Mesenchymal stem cell (in vitro differentiated cells and primary cell): ENCODE measurements around the gene NFE2L1.
A peak's percentile ranks its signal among the peaks of the same experiment; 100 is the strongest.

Source experiments
- DNase-seq: peaks from one replicate; pipeline ENCODE4 v3.0.0-alpha.2; 2013
- H2AFZ ChIP-seq: one replicate; pipeline ENCODE4 v1.6.1; 2013; ENCODE audit warnings: low read depth, mild to moderate bottlenecking, control low read depth, inconsistent platforms, low read length, moderate library complexity
- H2AK5ac ChIP-seq: 2 replicates; pipeline ENCODE4 v1.6.1; 2013; ENCODE audit warnings: low read length, moderate library complexity, mild to moderate bottlenecking, inconsistent platforms; ENCODE audit not compliant: severe bottlenecking
- H2BK120ac ChIP-seq: one replicate; pipeline ENCODE4 v1.6.1; 2013; ENCODE audit warnings: low read depth, mild to moderate bottlenecking, inconsistent platforms, low read length, moderate library complexity
- H2BK12ac ChIP-seq, 2 experiments: one replicate each; pipeline ENCODE4 v1.6.1; 2013; ENCODE audit warnings: inconsistent platforms in 2 of 2, low read length in 2 of 2, mild to moderate bottlenecking in 2 of 2, moderate library complexity in 2 of 2, control low read depth in 1 of 2
- H2BK15ac ChIP-seq: one replicate; pipeline ENCODE4 v1.6.1; 2013; ENCODE audit warnings: mild to moderate bottlenecking, low read depth, inconsistent platforms; ENCODE audit not compliant: poor library complexity, severe bottlenecking
- H2BK5ac ChIP-seq: 2 replicates; pipeline ENCODE4 v1.6.1; 2013; ENCODE audit warnings: low read depth, mild to moderate bottlenecking, low read length, control low read depth, inconsistent platforms; ENCODE audit not compliant: poor library complexity, severe bottlenecking
- H3K14ac ChIP-seq, 2 experiments: one replicate each; pipeline ENCODE4 v1.6.1; 2013; ENCODE audit warnings: inconsistent platforms in 2 of 2, low read length in 2 of 2, control low read depth in 1 of 2, mild to moderate bottlenecking in 1 of 2, moderate library complexity in 1 of 2
- H3K18ac ChIP-seq, 2 experiments: one replicate each; pipeline ENCODE4 v1.6.1; 2013; ENCODE audit warnings: inconsistent platforms in 2 of 2, low read length in 2 of 2, control low read depth in 1 of 2, low read depth in 1 of 2, mild to moderate bottlenecking in 1 of 2
- H3K23ac ChIP-seq, 2 experiments: one replicate each; pipeline ENCODE4 v1.6.1; 2013; ENCODE audit warnings: inconsistent platforms in 2 of 2, low read length in 2 of 2, mild to moderate bottlenecking in 2 of 2, moderate library complexity in 2 of 2, control low read depth in 1 of 2
- H3K27ac ChIP-seq: 2 replicates; pipeline ENCODE4 v1.5.1; 2013; ENCODE audit warnings: mild to moderate bottlenecking, moderate library complexity, low read length, control low read depth, inconsistent platforms; ENCODE audit not compliant: poor library complexity, severe bottlenecking
- H3K27me3 ChIP-seq, 2 experiments: 2 replicates each; pipeline versions ENCODE4 v1.6.1 to v1.7.0; 2013; ENCODE audit warnings: low read length in 2 of 2, mild to moderate bottlenecking in 2 of 2, moderate library complexity in 2 of 2, control low read depth in 1 of 2, inconsistent platforms in 1 of 2; ENCODE audit not compliant: control insufficient read depth in 1 of 2, insufficient read depth in 1 of 2
- H3K36me3 ChIP-seq, 2 experiments: 2 replicates each; pipeline versions ENCODE4 v1.6.1 to v1.7.0; 2013; ENCODE audit warnings: low read length in 2 of 2, control low read depth in 1 of 2, inconsistent platforms in 1 of 2, low read depth in 1 of 2, mild to moderate bottlenecking in 1 of 2; ENCODE audit not compliant: insufficient read depth in 2 of 2, control insufficient read depth in 1 of 2
- H3K4ac ChIP-seq, 2 experiments: one replicate each; pipeline ENCODE4 v1.6.1; 2013; ENCODE audit warnings: inconsistent platforms in 2 of 2, low read length in 2 of 2, mild to moderate bottlenecking in 2 of 2, moderate library complexity in 2 of 2, control low read depth in 1 of 2, low read depth in 1 of 2
- H3K4me1 ChIP-seq: 2 replicates; pipeline ENCODE4 v1.6.1; 2013; ENCODE audit warnings: low read depth, low read length, control low read depth; ENCODE audit not compliant: control insufficient read depth, insufficient read depth
- H3K4me2 ChIP-seq: 2 replicates; pipeline ENCODE4 v1.6.1; 2013; ENCODE audit warnings: low read length, mild to moderate bottlenecking, inconsistent platforms; ENCODE audit not compliant: poor library complexity, severe bottlenecking
- H3K4me3 ChIP-seq, 2 experiments: 2 replicates each; pipeline versions ENCODE4 v1.5.1 to v1.7.0; 2013; ENCODE audit warnings: low read length in 2 of 2, mild to moderate bottlenecking in 2 of 2, control low read depth in 1 of 2, low read depth in 1 of 2; ENCODE audit not compliant: insufficient read depth in 1 of 2
- H3K79me1 ChIP-seq: replicated peaks from 2 replicates; pipeline ENCODE4 v1.6.1; 2013; ENCODE audit warnings: mild to moderate bottlenecking, control low read depth, low read length, inconsistent platforms; ENCODE audit not compliant: poor library complexity, severe bottlenecking
- H3K9ac ChIP-seq: 2 replicates; pipeline ENCODE4 v1.7.0; 2013; ENCODE audit warnings: mild to moderate bottlenecking, low read length, moderate library complexity
- H3K9me3 ChIP-seq: 2 replicates; pipeline ENCODE4 v1.7.0; 2013; ENCODE audit warnings: mild to moderate bottlenecking, low read length; ENCODE audit not compliant: control insufficient read depth
- H4K8ac ChIP-seq: one replicate; pipeline ENCODE4 v1.6.1; 2013; ENCODE audit warnings: inconsistent platforms, mild to moderate bottlenecking, low read length, moderate library complexity
- H4K91ac ChIP-seq: one replicate; pipeline ENCODE4 v1.6.1; 2013; ENCODE audit warnings: mild to moderate bottlenecking, low read length, inconsistent platforms
- WGBS: methylation state at CpG from one replicate; pipeline ENCODE4 v1.1.7; 2013; ENCODE audit warnings: mixed read lengths; 5-methylcytosine and 5-hydroxymethylcytosine counted together

Gene NFE2L1

DNA sequence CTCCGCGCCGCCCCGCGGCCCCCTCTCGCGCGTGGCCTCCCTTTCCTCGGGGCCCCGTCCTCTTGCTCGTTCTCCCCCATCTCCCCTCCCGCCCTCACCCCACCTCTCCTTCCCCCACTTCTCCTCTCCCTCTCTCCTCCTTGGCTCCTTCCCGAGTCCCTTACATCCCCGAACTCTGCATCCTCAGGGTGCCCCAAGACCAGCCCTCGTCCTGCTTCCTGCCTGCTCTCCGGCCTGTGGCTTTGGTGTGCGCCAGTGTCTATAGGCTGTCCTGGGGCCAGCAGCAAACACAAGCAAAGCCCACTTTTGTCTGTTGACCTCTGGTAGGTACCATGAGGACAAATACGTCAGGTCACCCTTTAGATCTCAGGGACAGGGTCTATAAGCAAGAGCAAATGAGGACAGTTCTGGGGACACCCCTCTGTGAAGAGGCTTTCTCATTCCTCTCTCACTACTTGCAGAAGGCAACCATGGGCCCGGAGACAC is 10.3 kb upstream of the NFE2L1 start:
- Histone ChIP-seq H3K4me1 (peaks cover 13% of the 10 kb centered on the region), H3K36me3 (peaks cover 9 to 17% of the 10 kb centered on the region in 2 experiments), H3K27me3 (no peaks in the 10 kb centered on the region), H3K23ac (peak overlapping the region in 1 of 2 experiments; percentile 97), H3K27ac (no peak overlapping the region), H2BK15ac (no peak overlapping the region), H3K4me2 (peak overlapping the region; percentile 48), H3K18ac (peak overlapping the region; percentile 90 to 97), H2BK12ac (peak overlapping the region; percentile 55 to 99), H4K8ac (peak overlapping the region; percentile 67), H2AFZ (peak overlapping the region; percentile 74), H3K4ac (peak overlapping the region; percentile 29 to 93), H3K9ac (peak overlapping the region; percentile 77), H3K14ac (peak overlapping the region in 1 of 2 experiments; percentile 66), H2AK5ac (no peak overlapping the region), H2BK120ac (no peak overlapping the region), H3K4me3 (peak overlapping the region; percentile 64 to 67), H4K91ac (peak overlapping the region; percentile 23), H3K9me3 (no peaks in the 10 kb centered on the region), H2BK5ac (no peak overlapping the region), H3K79me1 (peaks cover 3% of the 10 kb centered on the region)
- 10% methylated on average over 19 of the region's 19 CpGs for WGBS
- DNase-seq, result peak; percentile 22

DNA sequence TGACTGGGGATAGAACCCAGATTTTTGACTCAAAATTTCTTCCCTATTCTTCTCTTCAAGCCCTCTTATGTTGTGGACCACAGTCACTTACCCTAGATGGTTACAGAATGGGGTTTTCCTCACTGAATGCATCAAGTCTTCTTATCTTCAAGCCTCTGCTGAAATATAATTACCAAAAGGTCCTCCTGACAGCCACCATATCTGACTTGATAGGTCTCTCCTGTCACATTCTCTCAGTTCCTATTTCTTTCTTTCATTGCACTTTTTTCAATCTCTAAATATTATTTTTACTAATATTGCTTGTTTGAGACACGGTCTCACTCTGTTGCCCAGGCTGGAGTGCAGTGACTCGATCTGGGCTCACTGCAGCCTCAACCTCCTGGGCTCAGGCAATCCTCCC is 9.5 kb upstream of the NFE2L1 start:
- Histone ChIP-seq H4K91ac (no peak overlapping the region), H3K36me3 (peaks cover 2 to 9% of the 10 kb centered on the region in 2 experiments), H2BK5ac (no peak overlapping the region), H3K79me1 (peaks cover 3% of the 10 kb centered on the region), H2BK120ac (no peak overlapping the region), H3K4me3 (no peak overlapping the region), H4K8ac (no peak overlapping the region), H3K14ac (no peak overlapping the region), H2AK5ac (no peak overlapping the region), H2AFZ (no peak overlapping the region), H3K23ac (no peak overlapping the region), H3K27ac (no peak overlapping the region), H3K4ac (no peak overlapping the region), H3K18ac (no peak overlapping the region), H2BK15ac (no peak overlapping the region), H3K4me2 (no peak overlapping the region), H3K9me3 (no peaks in the 10 kb centered on the region), H2BK12ac (no peak overlapping the region), H3K4me1 (peaks cover 13% of the 10 kb centered on the region), H3K9ac (no peak overlapping the region), H3K27me3 (no peaks in the 10 kb centered on the region)
- 98% methylated on average over 2 of the region's 2 CpGs for WGBS
- no peak for DNase-seq

DNA sequence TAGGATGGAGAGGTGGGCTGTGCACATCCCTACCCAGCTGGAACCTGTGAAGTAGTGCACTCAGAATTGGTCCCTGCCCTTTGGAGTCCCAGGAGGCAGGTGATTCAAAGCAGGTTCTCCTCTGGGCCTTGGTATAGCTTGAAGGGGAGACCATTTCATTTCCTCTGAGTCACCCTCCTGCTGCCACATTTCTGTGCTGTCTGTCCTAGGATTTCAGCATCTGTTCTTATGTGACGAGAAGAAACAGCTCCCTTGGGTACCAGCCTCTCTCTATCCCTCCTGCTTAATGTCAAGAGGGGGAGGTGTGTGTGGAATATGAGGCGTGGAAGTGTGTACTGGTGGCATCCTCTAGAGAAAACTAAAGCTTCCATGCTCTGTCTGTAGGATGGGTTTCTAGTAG is 5.0 kb upstream of the NFE2L1 start:
- Histone ChIP-seq H3K36me3 (peaks cover 0 to 4% of the 10 kb centered on the region in 2 experiments), H2BK5ac (no peak overlapping the region), H4K8ac (no peak overlapping the region), H3K18ac (no peak overlapping the region), H3K14ac (no peak overlapping the region), H3K9ac (peak overlapping the region; percentile 0), H2BK120ac (no peak overlapping the region), H3K27me3 (no peaks in the 10 kb centered on the region), H3K4me2 (no peak overlapping the region), H3K27ac (no peak overlapping the region), H3K4me3 (no peak overlapping the region), H3K9me3 (no peaks in the 10 kb centered on the region), H3K4ac (no peak overlapping the region), H3K4me1 (peaks cover 5% of the 10 kb centered on the region), H3K23ac (no peak overlapping the region), H2AK5ac (no peak overlapping the region), H3K79me1 (peaks cover 11% of the 10 kb centered on the region), H2BK15ac (no peak overlapping the region), H2AFZ (no peak overlapping the region), H2BK12ac (no peak overlapping the region), H4K91ac (no peak overlapping the region)
- WGBS, result 29% methylated on average over 1 of the region's 2 CpGs
- no peak for DNase-seq

DNA sequence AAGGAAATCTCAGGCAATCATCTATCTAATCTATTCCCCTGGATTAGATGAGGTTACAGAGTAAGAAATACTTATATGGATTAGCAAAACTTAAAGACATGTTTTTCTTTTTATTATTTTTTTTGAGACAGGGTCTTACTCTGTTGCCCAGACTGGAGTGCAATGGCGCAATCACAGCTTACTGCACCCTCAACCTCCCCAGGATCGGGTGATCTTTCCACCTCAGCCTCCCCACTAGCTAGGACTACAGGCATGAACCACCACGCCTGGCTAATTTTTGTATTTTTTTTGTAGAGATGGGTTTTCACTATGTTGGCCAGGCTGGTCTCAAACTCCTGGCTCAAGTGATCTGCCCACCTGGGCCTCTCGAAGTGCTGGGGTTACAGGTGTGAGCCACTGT is 3.3 kb upstream of the NFE2L1 start:
- peaks cover 4% of the 10 kb centered on the region for H3K4me1 ChIP-seq
- no peak overlapping the region for H2BK15ac ChIP-seq
- no peak overlapping the region for H2BK5ac ChIP-seq
- WGBS, result 99% methylated on average over 4 of the region's 4 CpGs
- peaks cover 11% of the 10 kb centered on the region for H3K79me1 ChIP-seq
- H3K27me3 ChIP-seq, result no peaks in the 10 kb centered on the region
- no peak overlapping the region for H4K91ac ChIP-seq
- H3K9ac ChIP-seq, result peak overlapping the region; percentile 91
- no peak overlapping the region for H3K23ac ChIP-seq
- no peak overlapping the region for H4K8ac ChIP-seq
- H2BK12ac ChIP-seq, result no peak overlapping the region
- H3K4me3 ChIP-seq, result peak overlapping the region in 1 of 2 experiments; percentile 61
- no peak overlapping the region for H2BK120ac ChIP-seq
- no peak overlapping the region for H3K18ac ChIP-seq
- no peaks in the 10 kb centered on the region for H3K9me3 ChIP-seq
- peaks cover 0 to 4% of the 10 kb centered on the region in 2 experiments for H3K36me3 ChIP-seq
- no peak overlapping the region for H3K4ac ChIP-seq
- no peak overlapping the region for H3K4me2 ChIP-seq
- H2AFZ ChIP-seq, result no peak overlapping the region
- no peak overlapping the region for H3K14ac ChIP-seq
- no peak overlapping the region for H3K27ac ChIP-seq
- no peak for DNase-seq
- no peak overlapping the region for H2AK5ac ChIP-seq
